DMS114 treated with DMSO at 0.1 percent for 48 hours (cell line): Measurements from ENCODE around the gene CXCL16.
"Not testable (repeated sequence)": the region's sequence is repeated elsewhere in the genome, so short reads cannot be mapped to it uniquely, and the experiment has no call there.

Experiments
- DNase-seq: peaks from one replicate; lab custom pipeline; 2025; ENCODE audit not compliant: unreplicated experiment; lab: John Stamatoyannopoulos, UW

The CXCL16 gene

GRCh38 chr17:4701116-4701515 lies 38.6 kb downstream of the CXCL16 start:
- no peak for DNase-seq

- DNase-seq, result not testable (repeated sequence)
Measured at GRCh38 chr17:4699401-4700056, 40.2 kb downstream of the CXCL16 start.

- no peak for DNase-seq
Measured at GRCh38 chr17:4696437-4696805, 43.3 kb downstream of the CXCL16 start.

GRCh38 chr17:4693416-4693815 lies 46.3 kb downstream of the CXCL16 start:
- DNase-seq, result no peak

- DNase-seq, result no peak
Measured at GRCh38 chr17:4691686-4692085, 48.0 kb downstream of the CXCL16 start.

GRCh38 chr17:4690745-4691144 lies 49.0 kb downstream of the CXCL16 start:
- no peak for DNase-seq

GRCh38 chr17:4689872-4690271 lies 49.9 kb downstream of the CXCL16 start:
- not testable (repeated sequence) for DNase-seq

GRCh38 chr17:4683739-4684138 lies 56.0 kb downstream of the CXCL16 start:
- DNase-seq, result not testable (repeated sequence)
